Stimulated activated CD8-positive, alpha-beta memory T cell treated with anti-CD3 and anti-CD28 coated beads, Interleukin-12 subunit alpha, Interleukin-12 subunit beta, amount 100 ng/mL, for 4 hours (primary cell): ENCODE data around the gene VSIR.

Experiments used
- DNase-seq: peaks from one replicate; pipeline ENCODE4 v3.0.0-alpha.2; 2020; ENCODE audit warnings: low read depth

VSIR gene

GRCh38 chr10:71727738-71728737, 45.3 kb downstream of the VSIR start:
- no peak for DNase-seq

- DNase-seq, result no peak
Measured at GRCh38 chr10:71727105-71727737, 46.1 kb downstream of the VSIR start.

- no peak for DNase-seq
Measured at GRCh38 chr10:71726580-71727104, 46.7 kb downstream of the VSIR start.

GRCh38 chr10:71725998-71726579, 47.2 kb downstream of the VSIR start:
- peak; percentile 76 for DNase-seq

GRCh38 chr10:71725249-71725648, 48.1 kb downstream of the VSIR start:
- DNase-seq, result no peak

GRCh38 chr10:71724539-71724938, 48.8 kb downstream of the VSIR start:
- no peak for DNase-seq

GRCh38 chr10:71723311-71723710, 50.0 kb downstream of the VSIR start:
- no peak for DNase-seq

GRCh38 chr10:71722849-71723248, 50.5 kb downstream of the VSIR start:
- DNase-seq, result no peak

GRCh38 chr10:71721313-71721712, 52.0 kb downstream of the VSIR start:
- DNase-seq, result no peak

- DNase-seq, result no peak
Measured at GRCh38 chr10:71720288-71720687, 53.0 kb downstream of the VSIR start.

- DNase-seq, result no peak
Measured at GRCh38 chr10:71719464-71720201, 53.7 kb downstream of the VSIR start, which contains the start of gene C10orf105. TSS of gene C10orf105 (minus strand) at chr10:71719778. CDS start at chr10:71716337, 3,441 bp downstream.

GRCh38 chr10:71719042-71719441, 54.3 kb downstream of the VSIR start:
- no peak for DNase-seq

- DNase-seq, result no peak
Measured at GRCh38 chr10:71718165-71718698, 55.1 kb downstream of the VSIR start.

GRCh38 chr10:71717551-71717951, 55.8 kb downstream of the VSIR start:
- no peak for DNase-seq

GRCh38 chr10:71717056-71717455, 56.3 kb downstream of the VSIR start:
- DNase-seq, result no peak

GRCh38 chr10:71716426-71716825, 56.9 kb downstream of the VSIR start:
- no peak for DNase-seq

GRCh38 chr10:71715860-71716259, 57.5 kb downstream of the VSIR start:
- no peak for DNase-seq

GRCh38 chr10:71715026-71715425, 58.3 kb downstream of the VSIR start:
- no peak for DNase-seq

GRCh38 chr10:71714592-71714991, 58.7 kb downstream of the VSIR start:
- DNase-seq, result no peak

- no peak for DNase-seq
Measured at GRCh38 chr10:71714031-71714410, 59.3 kb downstream of the VSIR start.
